H1 (cell line): ENCODE results near the gene SAMD7. TPM values are rescaled to one million over a fixed set of nuclear protein-coding genes. Genes with fewer than 3 reads are reported as not detected.

Source experiments
- CTCF ChIA-PET: fragments of 300-600 bp; sonication (Branson Sonifier 250); formaldehyde crosslinking; loops from one replicate; lab custom pipeline; 2021; ENCODE audit not compliant: partially characterized antibody; lab: Charles Lee
- POLR2A ChIA-PET: fragments of 300-600 bp; sonication (Branson Sonifier 250); formaldehyde crosslinking; loops from one replicate; lab custom pipeline; 2021; ENCODE audit warnings: inconsistent platforms; ENCODE audit not compliant: partially characterized antibody; lab: Charles Lee
- DNase-seq, 2 experiments: peaks; one replicate each; pipeline versions ENCODE4 v3.0.0 to v3.0.0-alpha.2; 2010 to 2022; ENCODE audit warnings: low spot score in 2 of 2, low read depth in 1 of 2, mixed read lengths in 1 of 2
- FAIRE-seq: peaks from 2 replicates; lab custom pipeline; 2011; peaks lifted over from hg19 to GRCh38; lab: Jason Lieb, UNC
- H2AFZ ChIP-seq: 2 replicates; pipeline ENCODE4 v1.8.1; 2012; ENCODE audit warnings: low read length, inconsistent platforms
- H2AK5ac ChIP-seq: 2 replicates; pipeline ENCODE4 v1.6.1; 2013; ENCODE audit warnings: low read depth, low read length
- H2BK120ac ChIP-seq: replicated peaks from 2 replicates; pipeline ENCODE3; 2013; ENCODE audit warnings: low read depth, low read length, inconsistent platforms
- H2BK12ac ChIP-seq: 2 replicates; pipeline ENCODE4 v1.6.1; 2013; ENCODE audit warnings: low read depth, low read length
- H2BK15ac ChIP-seq: 2 replicates; pipeline ENCODE4 v1.6.1; 2013; ENCODE audit warnings: low read length
- H2BK20ac ChIP-seq: 2 replicates; pipeline ENCODE4 v1.6.1; 2013; ENCODE audit warnings: low read length
- H2BK5ac ChIP-seq: 2 replicates; pipeline ENCODE4 v1.6.1; 2013; ENCODE audit warnings: low read depth, low read length
- H3K14ac ChIP-seq: 2 replicates; pipeline ENCODE4 v1.6.1; 2013; ENCODE audit warnings: inconsistent platforms; ENCODE audit not compliant: insufficient read length
- H3K18ac ChIP-seq: 2 replicates; pipeline ENCODE4 v1.6.1; 2013; ENCODE audit warnings: low read length; ENCODE audit errors: extremely low read depth
- H3K23ac ChIP-seq: 2 replicates; pipeline ENCODE4 v1.6.1; 2013; ENCODE audit warnings: inconsistent platforms; ENCODE audit not compliant: insufficient read length
- H3K23me2 ChIP-seq: 2 replicates; pipeline ENCODE4 v1.6.1; 2013; ENCODE audit warnings: low read depth, low read length
- H3K27ac ChIP-seq: 2 replicates; pipeline ENCODE4 v1.6.1; 2011; ENCODE audit warnings: low read depth, low read length, inconsistent platforms
- H3K27me3 ChIP-seq, 4 experiments: replicated peaks in 1 of 4; 1 replicate in 1 of 4; 2 replicates in 3 of 4; pipeline versions ENCODE4 v1.6.1 to v1.8.1; 2011 to 2013; ENCODE audit warnings: low read length in 3 of 4, mild to moderate bottlenecking in 3 of 4, inconsistent platforms in 2 of 4, mixed read lengths in 2 of 4, moderate library complexity in 1 of 4; ENCODE audit not compliant: control insufficient read depth in 3 of 4, insufficient read depth in 3 of 4; ENCODE audit errors: extremely low read depth in 1 of 4
- H3K36me3 ChIP-seq, 4 experiments: 2 replicates each; pipeline versions ENCODE4 v1.6.1 to v1.8.1; 2011 to 2013; ENCODE audit warnings: mild to moderate bottlenecking in 4 of 4, low read length in 3 of 4, moderate library complexity in 2 of 4, control low read depth in 1 of 4, inconsistent platforms in 1 of 4; ENCODE audit not compliant: insufficient read depth in 4 of 4, control insufficient read depth in 2 of 4
- H3K4ac ChIP-seq: replicated peaks from 2 replicates; pipeline ENCODE3; 2013; ENCODE audit warnings: low read length, low read depth, mixed read lengths, inconsistent platforms; ENCODE audit not compliant: insufficient read length
- H3K4me1 ChIP-seq, 4 experiments: replicated peaks in 1 of 4; 1 replicate in 1 of 4; 2 replicates in 3 of 4; pipeline versions ENCODE4 v1.6.1 to v1.8.1; 2011 to 2013; ENCODE audit warnings: low read length in 3 of 4, inconsistent platforms in 2 of 4, mixed read lengths in 1 of 4; ENCODE audit not compliant: insufficient read depth in 4 of 4, control insufficient read depth in 3 of 4
- H3K4me2 ChIP-seq, 2 experiments: 2 replicates each; pipeline versions ENCODE4 v1.6.1 to v1.8.1; 2011 to 2013; ENCODE audit warnings: low read depth in 2 of 2, low read length in 2 of 2, control low read depth in 1 of 2, inconsistent platforms in 1 of 2, mild to moderate bottlenecking in 1 of 2; ENCODE audit not compliant: insufficient read depth in 1 of 2
- H3K4me3 ChIP-seq, 4 experiments: fragments of 200-600, 300-600 bp in 1 of 4; sonication (generic), shearing (Covaris generic), sonication (Bioruptor Twin) in 1 of 4; 2 replicates each; pipeline versions ENCODE4 v1.5.1 to v1.8.1; 2011 to 2016; ENCODE audit warnings: low read length in 4 of 4, low read depth in 3 of 4, control low read depth in 2 of 4, inconsistent platforms in 2 of 4, mild to moderate bottlenecking in 2 of 4, mixed read lengths in 1 of 4, moderate library complexity in 1 of 4; ENCODE audit not compliant: insufficient read depth in 2 of 4; ENCODE audit errors: extremely low read depth in 1 of 4
- H3K56ac ChIP-seq: replicated peaks from 2 replicates; pipeline ENCODE3; 2013; ENCODE audit warnings: low read depth, mild to moderate bottlenecking, mixed read lengths, low read length, inconsistent platforms; ENCODE audit not compliant: insufficient read length
- H3K79me1 ChIP-seq: 2 replicates; pipeline ENCODE4 v1.6.1; 2013; ENCODE audit warnings: low read depth, low read length, control low read depth
- H3K79me2 ChIP-seq, 2 experiments: 2 replicates each; pipeline versions ENCODE4 v1.6.1 to v1.8.1; 2012 to 2013; ENCODE audit warnings: low read length in 2 of 2, mild to moderate bottlenecking in 2 of 2, inconsistent platforms in 1 of 2; ENCODE audit not compliant: insufficient read depth in 2 of 2, control insufficient read depth in 1 of 2
- H3K9ac ChIP-seq, 4 experiments: replicated peaks in 1 of 4; 1 replicate in 1 of 4; 2 replicates in 3 of 4; pipeline versions ENCODE4 v1.6.1 to v1.8.1; 2011 to 2013; ENCODE audit warnings: low read depth in 3 of 4, low read length in 3 of 4, control low read depth in 2 of 4, mild to moderate bottlenecking in 2 of 4, moderate library complexity in 2 of 4, inconsistent platforms in 1 of 4; ENCODE audit errors: extremely low read depth in 1 of 4
- H3K9me3 ChIP-seq, 2 experiments: 2 replicates each; pipeline versions ENCODE4 v1.6.1 to v1.8.1; 2012 to 2013; ENCODE audit warnings: mild to moderate bottlenecking in 2 of 2, moderate library complexity in 2 of 2, control low read depth in 1 of 2, inconsistent platforms in 1 of 2, low read depth in 1 of 2, low read length in 1 of 2, mixed read lengths in 1 of 2; ENCODE audit not compliant: insufficient read depth in 2 of 2
- H4K20me1 ChIP-seq, 2 experiments: replicated peaks in 1 of 2; 2 replicates each; pipeline versions ENCODE3 to v1.8.1; 2011 to 2013; ENCODE audit warnings: inconsistent platforms in 2 of 2, low read length in 2 of 2, mild to moderate bottlenecking in 1 of 2; ENCODE audit not compliant: insufficient read depth in 2 of 2, control insufficient read depth in 1 of 2
- H4K5ac ChIP-seq: 2 replicates; pipeline ENCODE4 v1.6.1; 2013; ENCODE audit warnings: low read length, low read depth, mixed read lengths, inconsistent platforms; ENCODE audit not compliant: insufficient read length
- H4K8ac ChIP-seq: 2 replicates; pipeline ENCODE4 v1.8.0; 2013; ENCODE audit warnings: mild to moderate bottlenecking, moderate library complexity, low read length, inconsistent platforms; ENCODE audit not compliant: insufficient read depth; ENCODE audit errors: extremely low read depth
- H4K91ac ChIP-seq: replicated peaks from 2 replicates; pipeline ENCODE3; 2013; ENCODE audit warnings: low read length, mixed read lengths, inconsistent platforms; ENCODE audit not compliant: insufficient read length
- ASH2L ChIP-seq: fragments of 200-600, 300-600 bp; sonication (generic); IDR thresholded peaks from one replicate; pipeline ENCODE4 v1.7.1; 2017; ENCODE audit warnings: low read length
- CEBPB ChIP-seq: IDR thresholded peaks from 2 replicates; pipeline ENCODE4 v1.6.1; 2012; ENCODE audit warnings: low read depth, low read length
- EGR1 ChIP-seq: IDR thresholded peaks from 2 replicates; pipeline ENCODE4 v1.6.1; 2011; ENCODE audit warnings: low read depth, low read length, borderline replicate concordance
- EP300 ChIP-seq, 2 experiments: IDR thresholded peaks; 1 replicate in 1 of 2; 2 replicates in 1 of 2; pipeline ENCODE4 v1.6.1; 2011 to 2012; ENCODE audit warnings: low read depth in 2 of 2, low read length in 2 of 2, mild to moderate bottlenecking in 2 of 2, borderline replicate concordance in 1 of 2, inconsistent platforms in 1 of 2, moderate library complexity in 1 of 2
- GABPA ChIP-seq: IDR thresholded peaks from 2 replicates; pipeline ENCODE4 v1.6.1; 2011; ENCODE audit warnings: mild to moderate bottlenecking, low read length, moderate library complexity, borderline replicate concordance; ENCODE audit not compliant: insufficient read depth
- JUND ChIP-seq: IDR thresholded peaks from 2 replicates; pipeline ENCODE4 v1.6.1; 2011; ENCODE audit warnings: mild to moderate bottlenecking, improper control_type of control experiment, low read length
- KDM5A ChIP-seq: fragments of 200-600 bp; IDR thresholded peaks from 2 replicates; pipeline ENCODE4 v1.7.1; 2012; ENCODE audit warnings: mild to moderate bottlenecking, low read length, inconsistent platforms, mixed read lengths
- MAX ChIP-seq: IDR thresholded peaks from 2 replicates; pipeline ENCODE4 v1.6.1; 2012; ENCODE audit warnings: inconsistent platforms
- POLR2A ChIP-seq, 2 experiments: IDR thresholded peaks; 1 replicate in 1 of 2; 2 replicates in 1 of 2; pipeline ENCODE4 v1.6.1; 2011; ENCODE audit warnings: low read depth in 2 of 2, low read length in 2 of 2, mild to moderate bottlenecking in 2 of 2; ENCODE audit errors: control extremely low read depth in 1 of 2
- POU5F1 ChIP-seq: IDR thresholded peaks from 2 replicates; pipeline ENCODE4 v1.6.1; 2011; ENCODE audit warnings: low read depth, mild to moderate bottlenecking, low read length, moderate library complexity
- RBBP5 ChIP-seq: IDR thresholded peaks from 2 replicates; pipeline ENCODE4 v1.7.1; 2012; ENCODE audit warnings: low read depth, mild to moderate bottlenecking, inconsistent platforms, low read length, moderate library complexity, borderline replicate concordance
- TCF12 ChIP-seq: IDR thresholded peaks from 2 replicates; pipeline ENCODE4 v1.6.1; 2011; ENCODE audit warnings: low read depth, mild to moderate bottlenecking, low read length
- YY1 ChIP-seq: IDR thresholded peaks from 2 replicates; pipeline ENCODE4 v1.6.1; 2011; ENCODE audit warnings: low read depth, mild to moderate bottlenecking, low read length
- WGBS, 2 experiments: shearing (Covaris generic) in 1 of 2; methylation state at CpG; one replicate each; pipeline versions ENCODE4 v1.1.6 to v1.1.7; 2013 to 2015; ENCODE audit warnings: low lambda C conversion rate in 2 of 2, mixed read lengths in 2 of 2, inconsistent platforms in 1 of 2, low coverage in 1 of 2, missing lambda C conversion rate in 1 of 2; ENCODE audit not compliant: insufficient replicate concordance in 2 of 2, insufficient coverage in 1 of 2, insufficient read length in 1 of 2; ENCODE audit errors: extremely low coverage in 1 of 2, missing lambda C conversion rate in 1 of 2; 5-methylcytosine and 5-hydroxymethylcytosine counted together
- polyA plus RNA-seq, 7 experiments: library from polyadenylated mRNA; depleted of rRNA in 3 of 7; stranded (reverse) in 5 of 7; unstranded in 2 of 7; fragments of >200 nt in 5 of 7; fragments of 200-250 nt in 2 of 7; gene quantifications; 1 replicate in 5 of 7; 2 replicates in 1 of 7; 4 replicates in 1 of 7; pipeline versions ENCODE4 v1.2.1 to v1.2.3, GENCODE V29; 2011 to 2013; ENCODE audit warnings: missing spikeins in 2 of 7, mixed read lengths in 2 of 7
- total RNA-seq: library from RNA; stranded (reverse); fragmentation: NEBNext Ultra II Directional; extraction: Animal tissue kit (Norgen Biotek cat#: 25700); gene quantifications from 2 replicates; pipeline ENCODE4 v1.2.1, GENCODE V29; 2021

The SAMD7 gene
- total and polyA plus RNA-seq, 2 of the 8 experiments (the other 6 are each of a cell fraction or from before 2014, with no cell fraction given), result not detected

DNA sequence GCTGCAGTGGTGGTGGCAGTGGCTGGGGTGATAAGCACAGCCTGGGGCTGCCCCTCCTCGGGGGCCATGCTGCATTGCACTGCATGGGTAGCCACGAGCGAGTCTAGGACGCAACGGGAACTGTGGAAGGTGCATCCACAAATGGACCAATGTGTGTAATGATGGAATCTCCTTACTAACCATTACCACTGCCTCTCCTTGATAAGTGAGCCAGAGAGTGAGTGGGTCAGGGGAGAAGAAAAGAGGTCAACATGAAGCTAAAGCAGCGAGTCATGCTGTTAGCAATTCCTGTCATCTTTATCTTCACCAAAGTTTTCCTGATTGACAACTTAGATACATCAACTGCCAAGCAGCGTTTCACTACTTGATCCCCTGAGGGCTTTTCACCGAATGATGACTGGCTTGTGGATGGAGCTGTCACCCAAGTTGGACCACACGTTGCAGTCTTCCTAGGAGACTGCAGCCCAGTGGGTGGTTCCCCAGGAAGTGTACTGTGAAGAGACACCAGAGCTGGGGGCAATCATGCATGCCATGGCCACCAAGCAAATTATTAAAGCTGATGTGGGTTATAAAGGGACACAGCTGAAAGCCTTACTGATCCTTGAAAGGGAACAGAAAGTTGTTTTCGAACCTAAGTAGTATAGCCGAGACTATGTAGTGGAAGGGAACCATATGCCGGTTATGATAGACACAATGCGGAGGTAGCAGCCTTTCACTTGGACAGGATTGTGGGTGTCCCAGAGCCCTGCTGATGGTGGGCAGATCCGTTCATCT is 20.6 kb downstream of the SAMD7 start:
- 91% methylated on average over 14 of the region's 14 CpGs; no CpG with 5 or more reads in 1 of the 2 experiments for WGBS, 2 experiments
- TF ChIP-seq TCF12 (no peak), JUND (no peak), ASH2L (no peak), YY1 (no peak), KDM5A (no peak), CEBPB (no peak), POU5F1 (no peak), RBBP5 (no peak), POLR2A (IDR thresholded peaks at IDR 0.05; ENCODE audit: control extremely low read depth in 1 of 2, low read depth in 2 of 2, low read length in 2 of 2) (no peak), GABPA (no peak), EGR1 (no peak), EP300 (IDR thresholded peaks at IDR 0.05; ENCODE audit: borderline replicate concordance in 1 of 2, low read depth in 2 of 2, low read length in 2 of 2) (no peak), MAX (no peak)

More for the DNA sequence above, 20.6 kb downstream of the SAMD7 start:
- no peak for FAIRE-seq
- Histone ChIP-seq H3K79me2 (no peaks in the 10 kb centered on the region), H2BK15ac (no peak overlapping the region), H3K56ac (no peak overlapping the region), H3K36me3 (no peaks in the 10 kb centered on the region), H3K18ac (no peak overlapping the region), H3K27me3 (no peaks in the 10 kb centered on the region), H4K20me1 (no peaks in the 10 kb centered on the region), H3K23ac (no peak overlapping the region), H2BK20ac (no peak overlapping the region), H3K4me2 (no peak overlapping the region), H4K5ac (no peak overlapping the region), H3K4ac (no peak overlapping the region), H3K4me1 (no peaks in the 10 kb centered on the region), H3K14ac (no peak overlapping the region), H2AFZ (no peak overlapping the region), H3K9me3 (no peaks in the 10 kb centered on the region), H2AK5ac (no peak overlapping the region), H4K91ac (no peak overlapping the region), H3K4me3 (no peak overlapping the region), H3K23me2 (no peaks in the 10 kb centered on the region), H3K9ac (no peak overlapping the region), H3K27ac (no peak overlapping the region), H3K79me1 (no peaks in the 10 kb centered on the region), H2BK5ac (no peak overlapping the region), H4K8ac (no peak overlapping the region), H2BK120ac (no peak overlapping the region), H2BK12ac (no peak overlapping the region)
- DNase-seq, result no peak
- POLR2A ChIA-PET, result interaction anchor here (0.8 kb wide), 1 partner anchor 35 kb away, joined by 4 read pairs; the partner anchor contains the start of gene SEC62
- CTCF ChIA-PET, result interaction anchor here (1.5 kb wide), 1 partner anchor 69 kb away, joined by 6 read pairs; no protein-coding TSS in a partner anchor
